Body of pancreas (tissue), 4 donors: Measurements from ENCODE around the gene CHST8.

Experiments used
- CTCF ChIP-seq, 7 experiments: fragments of 450-650 bp in 4 of 7; fragments of 200-600 bp in 3 of 7; sonication (generic) in 3 of 7; IDR thresholded peaks; one replicate each; pipeline ENCODE4 v1.5.1; 2016 to 2019; ENCODE audit warnings: antibody characterized with exemption in 7 of 7
- POLR2A ChIP-seq, 3 donors: fragments of 450-650 bp; IDR thresholded peaks; one replicate each; pipeline ENCODE4 v1.6.1; 2016; ENCODE audit warnings: antibody characterized with exemption in 3 of 3, mild to moderate bottlenecking in 2 of 3

DNA sequence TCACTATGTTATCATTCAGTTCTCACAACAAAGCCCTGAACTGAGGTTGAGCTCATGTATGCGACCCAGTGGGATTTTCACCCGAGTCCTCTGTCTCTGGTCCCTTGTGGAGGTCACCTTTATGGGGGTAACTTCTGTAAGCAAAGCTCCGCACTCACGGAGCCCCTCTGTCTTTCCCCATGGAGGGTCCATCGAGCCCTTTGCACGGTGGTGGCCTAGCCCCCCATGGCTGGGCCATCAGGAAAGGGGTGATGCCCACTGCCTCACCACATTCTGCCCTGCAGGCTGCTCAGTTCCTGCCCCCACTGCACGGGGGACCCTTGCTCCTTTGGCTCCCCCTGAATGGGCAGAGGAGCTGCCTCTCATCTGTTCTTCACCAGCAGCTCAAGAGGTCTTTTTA lies 39.6 kb downstream of the CHST8 start:
- no peak for TF ChIP-seq CTCF (IDR thresholded peaks at IDR 0.05)
- TF ChIP-seq POLR2A (IDR thresholded peaks at IDR 0.05) = no peak
